GM19468 (cell line): Measurements from ENCODE around the gene PSMB11.
A peak's percentile ranks its signal among the peaks of the same experiment; 100 is the strongest.

ENCODE experiments used
- ATAC-seq: cut with Tn5 transposase; IDR thresholded peaks from one replicate; pipeline ENCODE4 v1.9.1; 2021; ENCODE audit warnings: mild to moderate bottlenecking, moderate library complexity, moderate number of reproducible peaks; ENCODE audit not compliant: unreplicated experiment; ENCODE audit errors: extremely low read depth

The PSMB11 gene

GRCh38 chr14:23056145-23056955, 14.3 kb downstream of the PSMB11 start:
- no peak for ATAC-seq

GRCh38 chr14:23056956-23057756, 15.1 kb downstream of the PSMB11 start, which contains the start of gene CDH24:
TSS of gene CDH24 (minus strand) at chr14:23057520. CDS start at chr14:23055733, 1,787 bp downstream.
- no peak for ATAC-seq

DNA sequence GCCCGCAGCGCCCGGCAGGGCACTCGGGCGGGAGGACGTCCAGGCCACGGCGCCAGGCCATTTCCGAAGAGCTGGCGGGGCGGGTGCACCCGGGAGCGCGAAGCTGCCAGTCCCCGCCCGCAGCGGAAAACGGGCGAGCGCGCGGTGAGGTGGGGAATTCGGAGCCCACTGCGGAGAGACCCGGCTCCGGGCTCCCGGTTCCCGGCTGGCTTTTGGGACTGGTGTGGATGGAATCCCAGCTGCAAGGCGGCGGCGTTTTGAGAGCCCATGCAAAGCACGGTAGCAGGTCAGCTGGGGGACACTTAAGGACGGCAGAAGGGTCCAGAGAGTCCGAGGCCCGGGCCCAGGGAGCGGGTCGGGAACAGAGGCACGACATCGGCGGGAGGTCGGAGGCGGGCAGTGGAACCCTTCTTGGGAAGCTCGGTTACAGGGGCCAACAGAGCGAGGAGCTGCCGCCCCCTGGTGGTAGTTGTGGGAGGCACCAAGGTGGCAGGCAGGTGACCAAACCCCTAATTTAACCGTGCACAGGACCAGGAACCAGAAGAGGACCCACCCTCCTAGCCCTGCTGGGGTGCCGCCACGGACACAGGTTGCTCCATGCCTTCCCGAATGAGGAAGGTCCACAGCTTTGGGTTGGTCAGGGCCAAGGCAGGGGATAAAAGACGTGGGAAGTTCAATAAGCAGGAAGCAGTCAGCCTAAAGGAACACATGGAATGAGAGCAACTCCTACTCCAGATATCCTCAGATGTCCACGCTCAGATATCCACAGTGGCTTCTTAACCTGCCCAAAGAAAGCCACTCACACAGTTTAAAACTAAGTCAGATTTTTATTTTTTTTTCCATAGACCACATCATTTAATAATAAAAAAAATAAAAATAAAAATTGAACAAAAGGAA, 16.0 kb downstream of the PSMB11 start:
- ATAC-seq = no peak

- ATAC-seq = no peak
Observed at GRCh38 chr14:23058654-23059504, 16.9 kb downstream of the PSMB11 start.

DNA sequence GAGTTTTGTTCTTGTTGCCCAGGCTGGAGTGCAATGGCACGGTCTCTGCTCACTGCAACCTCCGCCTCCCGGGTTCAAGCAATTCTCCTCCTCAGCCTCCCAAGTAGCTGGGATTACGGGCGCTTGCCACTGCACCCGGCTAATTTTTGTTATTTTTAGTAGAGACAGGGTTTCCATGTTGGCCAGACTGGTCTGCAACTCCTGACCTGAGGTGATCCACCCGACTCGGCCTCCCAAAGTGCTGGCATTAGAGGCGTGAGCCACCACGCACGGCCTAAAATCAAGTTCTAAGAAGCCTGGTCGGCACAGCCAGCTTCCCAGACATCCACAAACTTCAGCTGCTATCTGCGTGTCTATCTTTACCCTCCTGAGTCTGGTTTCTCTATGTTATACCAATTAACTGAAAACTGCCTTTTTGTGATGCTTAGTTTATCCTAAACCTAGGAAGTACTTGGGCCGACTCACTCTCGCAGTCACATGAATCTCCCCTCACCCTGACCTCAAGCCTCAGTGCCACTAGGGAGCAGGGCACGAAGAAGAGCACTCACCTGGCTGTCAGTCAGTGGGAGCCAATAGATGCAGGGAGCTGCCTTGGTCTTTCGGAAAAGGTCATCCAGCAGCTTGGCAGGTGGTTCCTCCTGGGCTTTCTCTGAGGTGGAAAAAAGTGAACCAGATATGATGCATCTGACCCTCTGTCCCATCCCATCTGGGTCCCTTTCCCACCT, 18.7 kb downstream of the PSMB11 start:
- no peak for ATAC-seq

- ATAC-seq = no peak
Observed at GRCh38 chr14:23062002-23062401, 20.0 kb downstream of the PSMB11 start.

- ATAC-seq = no peak
Observed at GRCh38 chr14:23063601-23064000, 21.6 kb downstream of the PSMB11 start.

- ATAC-seq = no peak
Observed at GRCh38 chr14:23066368-23066767, 24.4 kb downstream of the PSMB11 start.

DNA sequence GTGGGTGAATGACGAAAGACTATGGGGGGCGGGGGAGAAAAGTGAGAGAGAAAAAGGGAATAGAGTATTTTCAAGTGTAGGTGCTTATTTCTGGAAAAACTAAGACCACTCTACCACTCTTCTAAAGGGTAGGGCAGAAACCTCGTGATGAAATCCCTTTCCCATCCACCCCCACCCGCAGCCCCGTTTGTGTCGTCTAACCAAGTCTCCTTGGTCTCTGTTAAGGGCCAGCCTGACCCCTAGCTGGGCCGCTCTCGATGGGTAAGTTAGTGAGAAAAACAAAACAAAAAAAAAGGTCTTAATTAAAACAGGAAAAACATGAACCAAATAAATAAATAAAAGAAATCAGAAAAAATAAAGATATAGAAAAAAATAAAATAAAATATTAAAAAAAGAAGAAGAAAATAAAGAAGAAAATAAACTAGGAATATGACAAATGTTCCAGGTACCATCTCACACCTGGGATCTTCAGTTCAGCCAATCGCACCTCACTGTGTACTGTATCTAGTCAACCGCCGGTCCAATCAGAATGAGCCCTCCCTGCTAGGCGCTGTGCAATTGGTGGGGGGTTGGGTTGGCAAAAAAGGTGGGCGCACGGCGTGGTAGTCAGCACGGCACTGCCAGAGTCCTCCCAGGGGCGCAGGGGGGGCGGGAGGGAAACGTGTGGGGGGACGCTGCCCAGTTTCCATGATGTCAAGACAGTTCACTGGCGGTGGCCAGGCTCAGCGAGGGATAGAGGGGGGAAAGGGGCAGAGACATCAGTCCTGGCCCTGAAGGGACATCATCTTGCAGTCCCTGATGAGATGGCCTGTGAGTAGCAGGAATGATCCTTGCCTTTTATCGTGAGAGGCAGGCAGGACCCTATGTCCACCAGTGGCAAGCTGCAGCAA, 25.1 kb downstream of the PSMB11 start:
- no peak for ATAC-seq

DNA sequence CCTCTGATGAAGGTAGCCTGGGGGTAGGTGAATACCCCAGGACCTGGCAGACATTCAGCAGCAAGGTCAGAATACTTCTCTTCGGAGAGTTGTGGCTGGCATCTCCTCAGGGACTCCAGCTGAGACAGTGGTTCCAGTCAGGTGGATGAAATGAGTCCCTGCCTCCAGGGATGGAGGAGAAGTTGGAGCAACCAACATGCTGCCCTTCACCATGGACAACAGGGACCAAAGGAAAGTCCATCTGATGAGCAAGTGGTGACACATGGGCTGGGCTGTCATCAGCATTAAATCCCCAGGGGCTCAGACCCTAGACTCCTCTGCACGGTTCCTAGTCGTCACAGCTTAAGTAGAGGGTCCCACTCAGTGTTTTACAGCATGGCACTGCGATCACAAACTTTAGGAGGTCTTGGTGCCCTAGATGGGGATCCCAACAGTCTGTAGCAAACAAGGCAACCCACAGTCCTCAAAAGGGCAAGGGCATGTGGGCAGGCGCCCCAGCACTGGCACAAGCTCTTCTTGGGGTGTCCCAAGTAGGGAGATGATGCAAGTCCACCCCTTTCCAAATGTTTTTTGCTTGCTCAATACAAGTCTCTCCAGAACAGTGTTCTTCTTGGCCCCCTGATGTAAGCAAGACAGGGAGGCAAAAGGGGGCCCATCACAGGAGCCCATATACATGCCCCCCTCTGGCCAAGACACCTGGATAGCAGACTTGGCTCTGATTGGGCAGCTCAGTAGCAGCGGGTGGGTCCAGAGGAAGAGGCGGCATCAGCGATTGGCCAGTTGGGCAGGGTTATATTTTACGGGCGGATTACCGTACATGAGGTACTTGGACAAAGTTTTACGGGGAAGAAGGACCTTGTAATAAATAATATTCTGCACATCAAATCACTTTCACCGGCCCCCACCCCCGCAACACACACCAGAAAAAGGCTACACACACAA, 26.1 kb downstream of the PSMB11 start:
- ATAC-seq = no peak

- peak; percentile 77 for ATAC-seq
Observed at GRCh38 chr14:23068789-23069412, 26.9 kb downstream of the PSMB11 start.

GRCh38 chr14:23069413-23069806, 27.4 kb downstream of the PSMB11 start:
- no peak for ATAC-seq

DNA sequence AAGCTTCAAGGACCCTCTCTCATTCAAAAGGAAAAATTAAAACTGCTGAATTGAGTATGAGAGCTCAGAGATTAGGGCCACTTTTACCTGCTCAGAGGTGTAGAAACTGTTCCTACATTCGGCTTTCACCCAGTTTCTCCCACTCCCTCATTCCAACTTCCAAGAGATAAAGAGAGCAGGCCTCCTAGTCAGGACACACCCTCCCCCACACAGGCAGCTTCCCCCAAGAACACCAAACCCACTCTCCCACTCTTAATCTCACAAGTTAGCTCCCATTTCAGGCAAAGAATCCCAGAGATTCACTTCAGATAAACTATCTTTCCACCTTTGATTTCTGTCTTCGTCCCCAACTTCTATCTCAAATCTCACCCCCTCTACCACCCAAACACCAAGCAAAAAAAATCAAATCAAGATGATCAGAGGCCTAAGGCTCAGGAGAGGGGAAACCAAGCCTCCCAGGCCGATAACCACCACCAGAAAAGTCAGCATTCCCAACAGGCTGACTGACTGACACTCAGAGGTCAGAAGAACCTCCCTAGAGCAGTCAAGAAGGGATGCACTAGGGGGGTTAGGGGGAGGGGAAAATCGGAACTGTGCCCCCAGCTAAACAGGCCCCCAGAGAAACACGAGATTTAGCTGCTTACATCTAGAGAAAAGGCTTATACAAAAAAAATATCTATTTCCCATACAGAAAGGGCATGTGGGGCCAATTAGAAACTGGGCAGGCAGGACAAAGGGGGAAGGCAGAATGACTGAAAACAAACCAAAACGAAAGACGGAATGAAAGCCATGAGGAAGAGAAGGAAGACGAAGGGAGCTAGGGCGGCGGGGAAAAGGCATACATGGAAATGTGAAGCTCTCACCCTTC, 28.5 kb downstream of the PSMB11 start:
- no peak for ATAC-seq

- no peak for ATAC-seq
Observed at GRCh38 chr14:23071244-23071920, 29.4 kb downstream of the PSMB11 start.
